H9 (cell line): ENCODE measurements around the gene PDPK1. TPM values are rescaled to one million over a fixed set of nuclear protein-coding genes. Genes with fewer than 3 reads are reported as not detected.

Experiments
- DNase-seq: peaks from one replicate; pipeline ENCODE4 v3.0.0-alpha.2; 2017
- H2AFZ ChIP-seq: one replicate; pipeline ENCODE4 v1.6.1; 2013; ENCODE audit warnings: mild to moderate bottlenecking, low read length, control low read depth, moderate library complexity
- H2AK5ac ChIP-seq: 2 replicates; pipeline ENCODE4 v1.6.1; 2013; ENCODE audit warnings: low read length, control low read depth, mixed read lengths; ENCODE audit not compliant: insufficient read length
- H2BK120ac ChIP-seq: one replicate; pipeline ENCODE4 v1.6.1; 2013; ENCODE audit warnings: low read depth, mild to moderate bottlenecking, low read length, control low read depth, inconsistent platforms; ENCODE audit not compliant: poor library complexity, severe bottlenecking
- H2BK12ac ChIP-seq: 2 replicates; pipeline ENCODE4 v1.6.1; 2013; ENCODE audit warnings: low read length, control low read depth, mixed read lengths, low read depth; ENCODE audit not compliant: insufficient read length
- H2BK15ac ChIP-seq: 2 replicates; pipeline ENCODE4 v1.6.1; 2013; ENCODE audit warnings: low read depth, low read length, control low read depth
- H2BK20ac ChIP-seq: one replicate; pipeline ENCODE4 v1.6.1; 2013; ENCODE audit warnings: low read depth, mild to moderate bottlenecking, low read length, control low read depth, inconsistent platforms; ENCODE audit not compliant: poor library complexity, severe bottlenecking
- H2BK5ac ChIP-seq: 2 replicates; pipeline ENCODE4 v1.6.1; 2013; ENCODE audit warnings: low read length, control low read depth, mixed read lengths; ENCODE audit not compliant: insufficient read length
- H3K14ac ChIP-seq: 2 replicates; pipeline ENCODE4 v1.6.1; 2013; ENCODE audit warnings: low read length, control low read depth; ENCODE audit not compliant: insufficient read depth
- H3K18ac ChIP-seq: 2 replicates; pipeline ENCODE4 v1.6.1; 2013; ENCODE audit warnings: low read depth, mild to moderate bottlenecking, mixed read lengths, low read length, control low read depth; ENCODE audit not compliant: insufficient read length
- H3K23ac ChIP-seq: 2 replicates; pipeline ENCODE4 v1.6.1; 2013; ENCODE audit warnings: low read length, control low read depth, mixed read lengths, low read depth; ENCODE audit not compliant: insufficient read length
- H3K23me2 ChIP-seq: 2 replicates; pipeline ENCODE4 v1.6.1; 2013; ENCODE audit warnings: low read depth, mild to moderate bottlenecking, mixed read lengths, low read length, control low read depth; ENCODE audit not compliant: insufficient read length, poor library complexity, severe bottlenecking
- H3K27ac ChIP-seq: 2 replicates; pipeline ENCODE4 v1.5.1; 2013; ENCODE audit warnings: low read length, control low read depth, mixed read lengths, low read depth; ENCODE audit not compliant: insufficient read length
- H3K27me3 ChIP-seq: 2 replicates; pipeline ENCODE4 v1.6.1; 2013; ENCODE audit warnings: low read length, control low read depth, inconsistent platforms; ENCODE audit not compliant: insufficient read depth
- H3K4ac ChIP-seq: 2 replicates; pipeline ENCODE4 v1.6.1; 2013; ENCODE audit warnings: low read depth, mild to moderate bottlenecking, control low read depth, inconsistent platforms, low read length, moderate library complexity
- H3K4me1 ChIP-seq: 2 replicates; pipeline ENCODE4 v1.6.1; 2013; ENCODE audit warnings: low read length, control low read depth, inconsistent platforms; ENCODE audit not compliant: insufficient read depth
- H3K4me2 ChIP-seq: 2 replicates; pipeline ENCODE4 v1.6.1; 2013; ENCODE audit warnings: low read length, control low read depth, mixed read lengths; ENCODE audit not compliant: insufficient read length, insufficient read depth
- H3K56ac ChIP-seq: 2 replicates; pipeline ENCODE4 v1.6.1; 2013; ENCODE audit warnings: low read depth, mild to moderate bottlenecking, mixed read lengths, low read length, control low read depth; ENCODE audit not compliant: insufficient read length
- H3K79me1 ChIP-seq: 2 replicates; pipeline ENCODE4 v1.6.1; 2013; ENCODE audit warnings: low read depth, mild to moderate bottlenecking, moderate library complexity, low read length, control low read depth, inconsistent platforms; ENCODE audit not compliant: insufficient read depth, poor library complexity, severe bottlenecking
- H3K79me2 ChIP-seq: 2 replicates; pipeline ENCODE4 v1.6.1; 2013; ENCODE audit warnings: low read length, control low read depth, inconsistent platforms; ENCODE audit not compliant: insufficient read depth
- H3K9ac ChIP-seq: 2 replicates; pipeline ENCODE4 v1.6.1; 2013; ENCODE audit warnings: low read length, control low read depth, mixed read lengths; ENCODE audit not compliant: insufficient read length; ENCODE audit errors: extremely low read depth
- H3K9me3 ChIP-seq: one replicate; pipeline ENCODE4 v1.6.1; 2013; ENCODE audit warnings: low read depth, low read length, inconsistent platforms; ENCODE audit not compliant: control insufficient read depth
- H3T11ph ChIP-seq: one replicate; pipeline ENCODE4 v1.6.1; 2013; ENCODE audit warnings: mild to moderate bottlenecking, low read length, control low read depth, inconsistent platforms
- H4K20me1 ChIP-seq: one replicate; pipeline ENCODE4 v1.6.1; 2013; ENCODE audit not compliant: control insufficient read depth, insufficient read length, insufficient read depth
- H4K5ac ChIP-seq: 2 replicates; pipeline ENCODE4 v1.6.1; 2013; ENCODE audit warnings: low read depth, mild to moderate bottlenecking, mixed read lengths, low read length, control low read depth; ENCODE audit not compliant: insufficient read length
- H4K8ac ChIP-seq: replicated peaks from 2 replicates; pipeline ENCODE4 v1.6.1; 2013; ENCODE audit warnings: low read length, control low read depth, mixed read lengths, low read depth; ENCODE audit not compliant: insufficient read length
- H4K91ac ChIP-seq: 2 replicates; pipeline ENCODE4 v1.6.1; 2013; ENCODE audit warnings: low read depth, mild to moderate bottlenecking, moderate library complexity, mixed read lengths, low read length, control low read depth; ENCODE audit not compliant: insufficient read length
- H3K27ac Mint-ChIP-seq, 3 experiments: 2 replicates in 2 of 3; 3 replicates in 1 of 3; pipeline ENCODE4 v1.8.0; 2020 to 2021; ENCODE audit warnings: mixed read lengths in 3 of 3, mild to moderate bottlenecking in 1 of 3, moderate library complexity in 1 of 3
- H3K27me3 Mint-ChIP-seq: 2 replicates; pipeline ENCODE4 v1.8.0; 2021; ENCODE audit warnings: low read depth, mild to moderate bottlenecking, moderate library complexity, mixed read lengths
- H3K36me3 Mint-ChIP-seq, 3 experiments: 2 replicates in 2 of 3; 3 replicates in 1 of 3; pipeline ENCODE4 v1.8.0; 2020 to 2021; ENCODE audit warnings: low read depth in 3 of 3, mixed read lengths in 3 of 3; ENCODE audit not compliant: insufficient read depth in 1 of 3
- H3K4me1 Mint-ChIP-seq, 2 experiments: 2 replicates each; pipeline ENCODE4 v1.8.0; 2020; ENCODE audit warnings: mixed read lengths in 2 of 2
- H3K4me3 Mint-ChIP-seq, 2 experiments: 2 replicates in 1 of 2; 3 replicates in 1 of 2; pipeline ENCODE4 v1.8.0; 2020 to 2021; ENCODE audit warnings: mild to moderate bottlenecking in 2 of 2, mixed read lengths in 2 of 2, moderate library complexity in 1 of 2
- H3K9me3 Mint-ChIP-seq, 2 experiments: 2 replicates in 1 of 2; 3 replicates in 1 of 2; pipeline ENCODE4 v1.8.0; 2020; ENCODE audit warnings: mild to moderate bottlenecking in 2 of 2, mixed read lengths in 2 of 2, moderate library complexity in 1 of 2
- WGBS: extraction: QIAGEN DNeasy Blood & Tissue Kit; methylation state at CpG from one replicate; pipeline ENCODE4 v1.1.7; 2013; ENCODE audit warnings: missing lambda C conversion rate, low lambda C conversion rate, mixed read lengths; ENCODE audit not compliant: insufficient read length; ENCODE audit errors: extremely low coverage; 5-methylcytosine and 5-hydroxymethylcytosine counted together
- total RNA-seq: library from RNA; stranded (reverse); gene quantifications from 2 replicates; pipeline ENCODE4 v1.2.1, GENCODE V29; 2021
- TF ChIP-seq, protein P1 (sequence below): fragments of 200-600 bp; sonication (generic); conservative IDR thresholded peaks from 3 replicates; pipeline ENCODE4 v1.8.0; 2021; ENCODE audit warnings: antibody characterized with exemption, mild to moderate bottlenecking

PDPK1 gene
- total RNA-seq, 1 experiment from 2014 or later = 32.8 TPM

- no peak overlapping the region for H3K27ac ChIP-seq
- H3K14ac ChIP-seq = no peak overlapping the region; the same call in 1 of the 2 replicates
- no CpG with 5 or more reads among the region's 17 CpGs for WGBS
- H3K27me3 Mint-ChIP-seq = peaks cover 5% of the 10 kb centered on the region
- no peak overlapping the region for H2BK20ac ChIP-seq
- H3K27me3 ChIP-seq = no peaks in the 10 kb centered on the region
- no peak overlapping the region for H2AFZ ChIP-seq
- H3K9me3 ChIP-seq = no peaks in the 10 kb centered on the region
- H2BK12ac ChIP-seq = no peak overlapping the region
- no peak overlapping the region for H4K91ac ChIP-seq
- H3K27ac Mint-ChIP-seq = peak overlapping the region; percentile 26 to 97 (median 28); a peak in 5 of 7 replicates
- no peak overlapping the region for H4K8ac ChIP-seq
- no peak overlapping the region for H3T11ph ChIP-seq
- H3K23me2 ChIP-seq = peaks cover 14% of the 10 kb centered on the region
- H3K4me2 ChIP-seq = peak overlapping the region; percentile 74
- H3K9me3 Mint-ChIP-seq = no peaks in the 10 kb centered on the region; a peak in 1 of 5 replicates
- H3K79me1 ChIP-seq = peaks cover 4% of the 10 kb centered on the region
- H3K9ac ChIP-seq = no peak overlapping the region
- no peak overlapping the region for H2BK15ac ChIP-seq
- H4K5ac ChIP-seq = no peak overlapping the region
- peaks cover 3% of the 10 kb centered on the region; the same call in 1 of the 2 replicates for H3K4me1 ChIP-seq
- H3K18ac ChIP-seq = no peak overlapping the region
- no peak overlapping the region for H2AK5ac ChIP-seq
- H2BK5ac ChIP-seq = no peak overlapping the region
- H4K20me1 ChIP-seq = no peaks in the 10 kb centered on the region
- no peak overlapping the region for H3K56ac ChIP-seq
- TF ChIP-seq, protein P1, sequence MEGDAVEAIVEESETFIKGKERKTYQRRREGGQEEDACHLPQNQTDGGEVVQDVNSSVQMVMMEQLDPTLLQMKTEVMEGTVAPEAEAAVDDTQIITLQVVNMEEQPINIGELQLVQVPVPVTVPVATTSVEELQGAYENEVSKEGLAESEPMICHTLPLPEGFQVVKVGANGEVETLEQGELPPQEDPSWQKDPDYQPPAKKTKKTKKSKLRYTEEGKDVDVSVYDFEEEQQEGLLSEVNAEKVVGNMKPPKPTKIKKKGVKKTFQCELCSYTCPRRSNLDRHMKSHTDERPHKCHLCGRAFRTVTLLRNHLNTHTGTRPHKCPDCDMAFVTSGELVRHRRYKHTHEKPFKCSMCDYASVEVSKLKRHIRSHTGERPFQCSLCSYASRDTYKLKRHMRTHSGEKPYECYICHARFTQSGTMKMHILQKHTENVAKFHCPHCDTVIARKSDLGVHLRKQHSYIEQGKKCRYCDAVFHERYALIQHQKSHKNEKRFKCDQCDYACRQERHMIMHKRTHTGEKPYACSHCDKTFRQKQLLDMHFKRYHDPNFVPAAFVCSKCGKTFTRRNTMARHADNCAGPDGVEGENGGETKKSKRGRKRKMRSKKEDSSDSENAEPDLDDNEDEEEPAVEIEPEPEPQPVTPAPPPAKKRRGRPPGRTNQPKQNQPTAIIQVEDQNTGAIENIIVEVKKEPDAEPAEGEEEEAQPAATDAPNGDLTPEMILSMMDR = no peak
- peak overlapping the region; percentile 68 to 86; a peak in 4 of 5 replicates for H3K4me3 Mint-ChIP-seq
- peaks cover 27% of the 10 kb centered on the region; the same call in 1 of the 2 replicates for H3K79me2 ChIP-seq
- peaks cover 42 to 55% of the 10 kb centered on the region in 2 experiments for H3K4me1 Mint-ChIP-seq
- H3K36me3 Mint-ChIP-seq = peaks cover 2 to 8% (median 8%) of the 10 kb centered on the region in 3 experiments; a peak in 6 of 7 replicates
- H3K4ac ChIP-seq = peak overlapping the region; percentile 23; the same call in 1 of the 2 replicates
- H3K23ac ChIP-seq = no peak overlapping the region
- no peak for DNase-seq
- H2BK120ac ChIP-seq = no peak overlapping the region
These were observed 25.7 kb upstream of the PDPK1 start for GRCh38 chr16:2511996-2512734.
